Cardiac fibroblast (primary cell): Measurements from ENCODE around the gene HOXA13.

Experiments
- DNase-seq, 2 donors: peaks; one replicate each; pipeline versions ENCODE4 v3.0.0 to v3.0.0-alpha.2; 2010; ENCODE audit warnings: low read depth in 2 of 2
- H3K4me3 ChIP-seq, 2 donors: replicated peaks in 1 of 2; 1 replicate in 1 of 2; 2 replicates in 1 of 2; pipeline ENCODE4 v1.5.1; 2011; ENCODE audit warnings: low read depth in 2 of 2, low read length in 2 of 2, mild to moderate bottlenecking in 2 of 2, moderate library complexity in 1 of 2
- CTCF ChIP-seq: IDR thresholded peaks from one replicate; pipeline ENCODE4 v1.5.1; 2011; ENCODE audit warnings: low read depth, mild to moderate bottlenecking, low read length, inconsistent platforms

Gene HOXA13

GRCh38 chr7:27245798-27246691, 46.2 kb upstream of the HOXA13 start:
- no peak for DNase-seq
- no peak for TF ChIP-seq CTCF
- no peak overlapping the region for H3K4me3 ChIP-seq

- no peak overlapping the region for H3K4me3 ChIP-seq
- DNase-seq = no peak
- TF ChIP-seq CTCF = no peak
Observed at GRCh38 chr7:27245124-27245797, 45.4 kb upstream of the HOXA13 start.

- DNase-seq = no peak
- no peak overlapping the region for H3K4me3 ChIP-seq
- TF ChIP-seq CTCF = no peak
Observed at GRCh38 chr7:27244488-27245123, 44.7 kb upstream of the HOXA13 start.

GRCh38 chr7:27243340-27244163, 43.7 kb upstream of the HOXA13 start:
- no peak for TF ChIP-seq CTCF
- no peak overlapping the region for H3K4me3 ChIP-seq
- no peak for DNase-seq

GRCh38 chr7:27242555-27243339, 42.9 kb upstream of the HOXA13 start, which contains the start of gene EVX1:
Gene EVX1, plus strand, starts transcription at chr7:27242802. Its CDS starts 229 bp downstream, at chr7:27243031.
- H3K4me3 ChIP-seq = peak within 1 kb of the TSS in 1 of 2 donors; percentile 7
- peak; percentile 5 to 10 for DNase-seq
- no peak for TF ChIP-seq CTCF
